Measurements from ENCODE around the gene ZGRF1.

- TF ChIP-seq POLR2AphosphoS5 (IDR thresholded peaks at IDR 0.05; ENCODE audit: low read depth, low read length) (no peak), ZNF274 (IDR thresholded peaks at IDR 0.05; ENCODE audit: low read depth, low read length) (no peak), POLR2A (IDR thresholded peaks at IDR 0.05; ENCODE audit: borderline replicate concordance, extremely low read depth, insufficient read depth, insufficient read length) (no peak), CTCF (IDR thresholded peaks at IDR 0.05 in 2 of 3, conservative IDR thresholded peaks at IDR 0.05 in 1 of 3; ENCODE audit: borderline replicate concordance in 1 of 3, insufficient read depth in 1 of 3, low read depth in 2 of 3, low read length in 2 of 3) (no peak), CEBPB (IDR thresholded peaks at IDR 0.05; ENCODE audit: low read depth) (no peak), SP1 (IDR thresholded peaks at IDR 0.05; ENCODE audit: low read depth) (no peak), EGR1 (IDR thresholded peaks at IDR 0.05; ENCODE audit: low read depth) (no peak), RAD21 (IDR thresholded peaks at IDR 0.05; ENCODE audit: low read depth) (no peak), EZH2phosphoT487 (IDR thresholded peaks at IDR 0.05; ENCODE audit: borderline replicate concordance) (no peak)
Observed at GRCh38 chr4:112593438-112594133, 43.1 kb downstream of the ZGRF1 start.

All from HCT116 (cell line).